NCI-H2107 (cell line): ENCODE data around the gene ZNF391.
"Not testable (repeated sequence)": the region's sequence is repeated elsewhere in the genome, so short reads cannot be mapped to it uniquely, and the experiment has no call there.

Experiments used
- DNase-seq: peaks from one replicate; lab custom pipeline; 2025; lab: John Stamatoyannopoulos, UW

The ZNF391 gene

DNA sequence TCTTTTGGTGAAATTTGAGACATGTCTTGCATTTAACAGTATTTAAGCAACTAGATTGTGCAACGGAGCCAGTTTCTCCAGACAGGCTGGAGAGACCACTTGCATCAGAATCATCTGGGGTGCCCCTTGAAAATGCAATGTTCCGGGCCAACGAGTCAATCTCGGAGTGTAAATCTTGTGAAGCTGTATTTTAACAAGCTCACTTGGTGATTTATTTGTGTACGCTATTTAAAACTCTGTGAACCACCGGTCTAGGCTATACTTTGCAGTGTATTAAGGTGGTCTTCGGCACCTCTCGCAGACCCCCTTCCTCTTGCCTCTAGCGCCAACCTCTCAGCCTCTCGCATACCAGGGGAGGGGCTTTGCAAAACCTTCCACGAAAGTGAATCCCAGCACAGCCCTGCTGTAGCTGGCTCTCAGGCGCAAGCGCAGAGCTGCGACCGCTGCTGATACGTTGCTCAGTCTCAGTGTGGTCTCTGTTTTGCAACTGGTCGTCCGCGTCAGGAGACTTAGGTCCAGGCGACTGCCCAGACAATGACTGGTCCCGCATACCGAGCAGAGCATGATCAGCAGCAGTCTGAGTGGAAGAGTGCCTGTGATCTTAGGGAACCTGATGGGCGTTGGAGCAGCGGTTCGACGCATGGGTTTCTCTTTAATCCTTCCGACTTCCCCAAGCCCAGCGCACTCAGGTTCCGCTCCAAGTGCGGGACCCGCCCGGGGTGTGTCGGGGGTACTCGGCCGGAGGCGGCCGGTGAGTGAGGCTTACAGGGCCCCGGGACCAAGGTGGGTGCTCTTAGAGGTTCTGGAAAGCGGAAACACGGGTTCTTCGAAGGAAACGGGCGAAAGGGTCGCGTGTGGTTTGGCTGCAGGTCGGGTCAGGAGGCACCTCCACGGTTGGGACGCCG, at the start of gene ZNF391:
ZNF391 (plus strand) TSS at position 467 of the 905 bp plus-strand sequence. CDS start 11,612 bp downstream, outside the sequence.
- peak; percentile 5 for DNase-seq

DNA sequence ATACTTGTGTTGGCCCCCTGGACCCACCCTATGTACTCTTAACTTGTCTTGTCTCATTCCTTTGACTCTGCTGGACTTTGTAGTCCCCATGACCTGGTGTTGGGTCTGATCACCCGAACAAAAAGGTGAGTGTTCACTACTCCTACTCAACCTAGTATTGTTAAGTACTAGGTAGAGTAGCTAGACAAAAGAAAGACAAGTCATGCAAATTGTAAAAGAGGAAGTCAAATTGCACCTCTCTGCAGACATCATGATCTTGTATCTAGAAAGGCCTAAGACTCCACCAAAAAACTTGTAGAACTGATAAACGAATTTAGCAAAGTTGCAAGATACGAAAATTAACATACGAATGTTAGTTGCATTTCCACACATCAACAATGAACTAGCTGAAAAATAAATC, 35.7 kb upstream of the ZNF391 start:
- no peak for DNase-seq

DNA sequence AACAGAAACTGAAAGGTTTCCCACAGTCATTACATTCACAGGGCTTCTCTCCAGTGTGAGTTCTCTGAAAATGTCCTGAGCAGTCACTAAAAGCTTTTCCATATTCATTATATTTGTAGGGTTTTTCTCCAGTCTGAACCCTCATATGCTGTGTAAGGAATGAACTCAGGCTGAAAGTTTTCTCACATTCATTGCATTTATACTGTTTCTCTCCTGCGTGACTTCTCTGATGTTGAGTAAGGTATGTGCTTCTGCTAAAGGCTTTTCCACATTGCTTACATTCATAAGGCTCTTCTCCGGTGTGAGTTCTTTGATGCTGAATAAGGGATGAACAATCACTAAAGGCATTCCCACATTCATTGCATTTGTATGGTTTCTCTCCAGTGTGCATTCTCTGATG, 29.8 kb upstream of the ZNF391 start:
- no peak for DNase-seq

DNA sequence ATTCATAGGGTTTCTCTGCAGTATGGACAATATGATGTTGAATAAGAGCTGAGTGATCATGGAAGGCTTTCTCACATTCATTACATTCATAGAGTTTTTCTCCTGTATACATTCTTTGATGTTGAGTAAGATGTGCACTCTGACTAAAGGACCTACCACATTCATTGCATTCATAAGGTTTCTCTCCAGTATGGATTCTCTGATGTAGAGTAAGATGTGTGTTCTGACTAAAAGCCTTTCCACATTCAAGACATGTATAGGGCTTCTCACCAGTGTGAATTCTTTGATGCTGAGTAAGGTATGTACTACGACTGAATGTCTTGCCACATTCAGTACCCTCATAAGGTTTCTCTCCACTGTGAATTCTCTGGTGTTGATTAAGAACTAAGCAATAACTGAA, 29.3 kb upstream of the ZNF391 start:
- no peak for DNase-seq

DNA sequence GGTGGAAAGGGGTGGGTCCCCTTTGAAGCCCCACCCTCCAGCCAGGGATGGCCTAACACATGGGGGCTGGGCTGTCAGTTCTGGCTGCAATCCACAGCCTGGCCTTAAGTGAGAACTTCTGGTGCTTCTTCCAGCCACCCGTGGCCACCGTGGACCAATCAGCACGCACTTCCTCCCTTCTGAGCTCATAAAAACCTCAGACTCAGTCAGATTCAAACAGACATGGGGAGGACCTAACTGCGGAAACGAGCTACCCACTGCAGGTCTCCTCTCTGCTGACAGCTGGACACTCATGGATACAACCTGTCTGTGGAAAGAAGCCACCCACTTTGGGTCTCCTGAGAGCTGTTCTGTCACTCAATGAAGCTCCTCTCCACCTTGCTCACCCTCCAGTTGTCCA, 20.4 kb upstream of the ZNF391 start:
- no peak for DNase-seq

DNA sequence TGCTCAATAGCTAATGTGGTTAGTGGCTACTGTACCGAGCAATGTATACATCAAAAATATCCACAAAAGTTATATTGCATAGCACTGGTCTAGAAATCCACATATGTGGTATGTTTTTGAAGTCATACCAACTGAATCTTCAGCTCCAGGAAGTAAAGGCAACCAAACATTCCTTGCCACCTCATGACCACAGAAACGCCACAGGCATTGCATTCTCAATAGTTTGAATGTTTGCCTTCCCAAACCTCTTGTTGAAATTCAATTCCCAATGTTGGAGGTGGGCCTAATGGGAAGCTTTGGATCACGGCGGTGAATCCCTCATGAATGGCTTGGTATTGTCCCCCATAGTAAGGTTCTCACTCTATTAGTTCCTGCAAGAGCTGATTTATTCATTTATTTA, 18.2 kb upstream of the ZNF391 start:
- DNase-seq = no peak

DNA sequence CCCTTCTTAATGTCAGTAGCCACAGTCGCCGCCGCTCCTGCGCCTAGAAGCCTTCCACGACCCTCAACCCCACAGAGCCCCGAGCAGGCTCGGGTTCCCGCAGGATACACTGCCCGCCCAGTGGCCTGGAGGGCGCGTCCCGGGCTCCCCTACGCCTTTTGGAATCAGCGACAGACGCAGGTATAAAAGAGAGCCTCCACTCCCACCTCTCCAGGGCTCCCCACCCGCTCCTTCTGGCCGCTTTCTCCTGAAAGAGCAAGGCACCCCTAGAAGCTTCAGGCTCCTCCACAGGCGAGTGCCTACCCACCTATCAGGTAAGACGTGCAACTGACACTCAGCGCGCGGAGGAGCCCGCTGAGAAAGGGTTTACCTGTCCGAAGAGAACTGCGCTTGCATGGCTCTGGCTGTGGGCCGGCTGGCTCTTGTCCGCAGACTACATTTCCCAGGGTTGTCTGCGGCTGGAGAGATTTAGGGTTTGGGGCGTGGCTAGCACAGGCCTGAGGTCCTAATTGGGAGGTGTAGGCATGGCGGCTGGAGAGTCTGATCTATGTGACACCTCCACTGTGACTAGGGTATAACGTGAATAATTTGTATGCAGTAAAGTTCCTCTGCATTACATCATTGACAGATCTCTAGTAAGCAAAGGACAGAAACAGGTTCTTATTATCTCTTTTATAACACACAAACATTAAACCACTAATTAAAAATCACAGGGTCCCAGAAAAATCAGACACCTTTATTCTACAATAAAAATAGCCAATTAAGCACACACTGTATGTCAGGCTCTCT, 13.5 kb upstream of the ZNF391 start:
- peak; percentile 4 for DNase-seq

DNA sequence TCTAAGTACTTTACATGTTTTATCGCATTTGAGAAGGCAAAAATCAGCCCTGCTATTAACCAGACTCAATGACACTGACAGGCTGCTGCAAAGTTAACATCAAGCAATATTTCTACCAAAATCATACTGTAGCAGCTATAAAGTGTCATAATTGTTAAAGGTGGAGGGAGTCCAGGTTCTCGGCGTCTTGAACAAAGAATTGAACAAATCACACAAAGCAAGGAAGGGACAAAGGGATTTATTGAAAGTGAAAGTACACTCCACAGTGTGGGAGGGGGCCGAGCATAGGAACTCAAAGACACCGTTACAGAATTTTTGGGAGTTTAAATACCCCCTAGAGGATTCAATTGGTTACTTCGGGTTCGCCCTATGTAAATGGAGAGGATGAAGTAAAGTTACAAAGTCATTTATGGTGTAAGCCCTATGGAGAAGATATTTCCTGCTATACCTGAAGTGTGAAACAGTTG, 12.9 kb upstream of the ZNF391 start:
- DNase-seq = no peak

DNA sequence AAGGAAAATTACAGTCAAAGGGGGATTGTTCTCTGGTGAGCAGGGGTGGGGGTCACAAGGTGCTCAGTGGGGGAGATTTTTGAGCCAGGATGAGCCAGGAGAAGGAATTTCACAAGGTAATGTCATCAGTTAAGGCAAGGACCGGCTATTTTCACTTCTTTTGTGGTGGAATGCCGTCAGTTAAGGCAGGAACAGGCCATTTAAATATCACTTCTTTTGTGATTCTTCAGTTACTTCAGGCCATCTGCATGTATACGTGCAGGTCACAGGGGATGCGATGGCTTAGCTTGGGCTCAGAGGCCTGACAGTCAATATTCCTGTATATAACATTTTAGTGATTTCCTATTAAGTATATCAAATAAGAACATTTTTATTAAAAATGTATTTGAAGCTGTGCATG, 10.2 kb upstream of the ZNF391 start:
- DNase-seq = not testable (repeated sequence)

DNA sequence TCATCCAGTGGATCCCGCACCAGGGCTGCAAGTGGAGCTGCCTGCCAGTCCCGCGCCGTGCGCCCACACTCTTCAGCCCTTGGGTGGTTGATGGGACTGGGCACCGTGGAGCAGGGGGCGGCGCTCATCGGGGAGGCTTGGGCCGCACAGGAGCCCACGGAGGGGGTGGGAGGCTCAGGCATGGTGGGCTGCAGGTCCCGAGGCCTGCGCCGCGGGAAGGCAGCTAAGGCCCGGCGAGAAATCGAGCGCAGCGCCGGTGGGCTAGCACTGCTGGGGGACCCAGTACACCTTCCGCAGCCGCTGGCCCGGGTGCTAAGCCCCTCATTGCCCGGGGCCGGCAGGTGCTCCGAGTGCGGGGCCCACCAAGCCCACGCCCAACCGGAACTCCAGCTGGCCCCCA, 7.6 kb upstream of the ZNF391 start:
- not testable (repeated sequence) for DNase-seq

DNA sequence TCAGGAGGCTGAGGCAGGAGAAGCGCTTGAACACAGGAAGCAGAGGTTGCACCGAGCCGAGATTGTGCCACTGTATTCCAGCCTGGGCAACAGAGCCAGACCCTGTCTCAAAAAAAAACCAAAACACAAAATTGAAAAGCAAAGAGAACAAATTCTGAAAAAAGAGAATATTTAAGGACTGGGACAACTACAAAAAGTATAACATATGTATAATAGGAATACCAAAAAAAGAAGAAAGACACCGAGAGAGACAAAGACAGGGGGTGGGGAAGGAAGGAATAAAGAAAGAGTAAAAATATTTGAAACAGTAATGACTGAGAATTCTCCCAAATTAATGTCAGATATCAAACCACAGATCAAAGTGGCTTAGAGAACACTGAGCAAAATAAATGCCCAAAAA, 5.5 kb upstream of the ZNF391 start:
- DNase-seq = no peak

DNA sequence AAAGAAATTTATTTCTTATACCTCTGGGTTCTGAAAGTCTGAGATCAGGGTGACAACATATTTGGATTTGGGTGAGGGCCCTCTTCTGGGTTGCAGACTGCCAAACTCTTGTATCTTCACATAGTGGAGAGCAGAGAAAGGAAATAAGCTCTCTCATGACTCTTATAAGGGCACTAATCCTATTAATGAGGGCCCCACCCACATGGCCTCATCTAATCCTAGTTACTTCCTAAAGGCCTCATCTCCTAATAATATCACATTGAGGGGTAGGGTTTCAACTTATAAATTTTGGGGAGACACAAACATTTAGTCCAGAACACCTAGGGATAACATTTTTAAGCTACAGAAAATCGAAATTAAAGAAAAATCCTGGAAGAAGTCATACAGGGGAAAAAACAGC, 5.1 kb upstream of the ZNF391 start:
- no peak for DNase-seq

DNA sequence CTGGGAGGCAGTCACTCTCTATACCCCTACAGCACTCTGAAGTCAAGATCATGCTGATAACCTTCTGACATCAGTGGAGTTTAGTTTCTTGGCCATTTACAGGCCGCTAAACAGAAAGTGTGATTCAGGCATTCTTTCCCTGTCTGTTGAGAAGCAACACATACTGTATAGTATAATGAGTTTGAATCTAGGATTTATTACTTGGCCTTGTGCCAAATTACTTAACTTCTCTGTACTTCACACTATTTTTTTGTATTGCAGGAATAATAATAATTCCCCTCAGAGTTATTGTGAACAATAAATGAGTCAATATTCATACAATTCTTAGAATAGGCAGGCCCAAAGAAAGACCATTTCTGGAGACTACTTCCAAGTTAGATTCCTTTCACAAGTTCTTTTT, 4.1 kb downstream of the ZNF391 start:
- DNase-seq = no peak

DNA sequence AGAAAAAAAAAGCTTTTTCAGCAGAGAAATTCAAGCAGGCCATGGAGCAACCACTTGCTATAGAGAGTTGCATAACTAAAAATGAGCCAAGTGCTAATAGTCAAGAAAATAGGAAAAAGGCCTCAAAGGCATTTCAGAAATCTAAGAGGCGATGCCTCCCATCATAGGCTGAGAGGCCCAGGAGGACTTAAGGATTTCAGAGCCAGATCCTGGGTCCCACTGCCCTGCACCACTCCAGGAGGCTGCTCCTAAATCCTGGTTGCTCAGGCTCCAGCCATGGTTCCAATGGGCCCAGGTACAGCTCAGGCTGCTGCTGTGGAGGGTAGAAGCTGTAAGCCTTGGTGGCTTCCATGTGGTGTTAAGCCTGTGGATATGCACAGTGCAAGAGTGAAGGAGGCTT, 5.5 kb downstream of the ZNF391 start:
- no peak for DNase-seq

DNA sequence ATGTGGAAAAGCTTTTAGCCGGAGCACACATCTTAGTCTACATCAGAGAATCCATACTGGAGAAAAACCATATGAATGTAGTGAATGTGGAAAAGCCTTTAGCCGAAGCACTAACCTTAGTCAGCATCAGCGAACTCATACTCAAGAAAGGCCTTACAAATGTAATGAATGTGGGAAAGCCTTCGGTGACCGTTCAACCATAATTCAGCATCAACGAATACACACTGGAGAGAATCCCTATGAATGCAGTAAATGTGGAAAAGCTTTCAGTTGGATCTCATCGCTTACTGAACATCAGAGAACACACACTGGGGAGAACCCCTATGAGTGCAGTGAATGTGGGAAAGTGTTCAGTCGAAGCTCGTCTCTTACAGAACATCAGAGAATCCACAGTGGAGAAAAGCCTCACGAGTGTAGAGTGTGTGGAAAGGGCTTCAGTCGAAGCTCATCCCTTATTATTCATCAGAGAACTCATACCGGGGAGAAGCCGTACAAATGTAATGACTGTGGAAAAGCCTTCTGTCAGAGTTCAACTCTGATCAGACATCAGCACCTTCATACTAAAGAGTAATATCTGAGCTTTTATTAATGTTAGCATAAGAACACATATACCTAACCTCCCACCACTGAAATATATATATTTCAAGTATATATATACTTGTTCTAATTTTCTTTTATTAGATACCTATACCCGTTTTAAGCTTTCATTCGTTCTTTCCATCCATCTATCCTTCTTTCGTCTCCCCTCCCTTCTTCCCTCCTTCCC, 12.5 kb downstream of the ZNF391 start:
- DNase-seq = no peak

DNA sequence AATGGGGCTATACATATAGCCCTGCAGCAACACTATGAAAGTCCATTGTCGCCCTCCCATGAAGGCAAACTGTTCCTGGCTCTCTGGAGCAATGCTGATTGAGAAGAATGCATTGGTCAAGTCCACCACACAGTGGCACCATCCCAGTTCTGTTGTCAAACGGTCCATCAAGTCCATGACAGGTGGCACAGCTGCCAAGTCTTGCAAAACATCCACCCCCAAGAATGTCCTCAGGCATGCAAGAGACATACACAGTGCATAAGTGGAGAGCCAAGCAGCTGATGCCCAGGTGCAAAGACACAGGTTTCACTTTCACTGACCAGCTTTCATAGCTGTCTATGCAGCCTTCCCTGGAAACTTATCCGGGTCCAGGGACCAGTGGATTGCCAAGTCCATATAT, 17.5 kb downstream of the ZNF391 start:
- no peak for DNase-seq

DNA sequence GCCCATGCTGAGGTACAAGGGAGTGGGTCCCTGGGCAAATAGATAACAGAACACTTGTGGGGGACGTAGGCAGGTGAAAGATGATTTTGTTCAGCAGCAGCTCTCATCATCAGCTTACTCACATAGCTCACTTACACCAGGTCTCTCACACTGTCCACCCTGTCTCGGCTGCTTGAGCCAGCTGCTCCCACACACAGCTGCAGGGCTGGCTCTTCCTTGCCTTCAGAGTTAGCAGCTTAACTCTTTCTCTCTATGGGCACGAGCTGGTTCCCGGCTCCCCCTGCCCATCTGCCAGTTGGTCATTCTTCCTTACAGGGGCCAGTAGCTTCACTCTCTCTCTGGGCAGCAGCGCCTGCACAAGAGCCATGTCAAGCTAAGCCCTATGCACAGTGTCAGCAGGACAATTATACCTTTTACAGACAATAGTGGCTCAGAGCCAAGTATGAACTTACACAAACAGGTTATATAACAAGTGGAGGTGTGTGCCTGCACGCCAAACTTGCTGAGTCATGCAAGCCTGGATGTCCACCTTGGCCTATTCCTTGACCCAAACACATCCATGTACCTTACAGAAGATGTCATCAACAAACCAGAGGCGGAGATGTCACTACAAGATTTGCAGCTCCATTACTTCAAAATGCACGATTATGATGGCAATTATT, 18.7 kb downstream of the ZNF391 start:
- no peak for DNase-seq

DNA sequence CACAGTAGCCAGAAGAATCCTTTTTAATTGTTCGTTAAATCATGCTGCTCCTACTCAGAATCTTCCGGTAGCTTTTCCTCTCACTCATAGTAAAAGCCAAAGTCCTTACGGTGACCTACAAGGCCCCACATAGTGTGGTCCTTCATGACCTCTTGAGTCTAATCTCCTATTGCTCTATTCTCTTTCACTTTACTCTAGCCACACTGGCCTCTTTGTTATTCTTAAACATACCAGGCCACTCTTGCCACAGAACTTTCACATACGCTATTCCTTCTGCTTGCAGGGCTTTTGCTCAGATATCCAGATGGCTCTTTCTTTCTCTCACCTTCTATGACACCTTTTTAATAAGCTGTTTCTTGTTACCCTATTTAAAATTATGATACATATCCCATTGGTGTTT, 25.7 kb downstream of the ZNF391 start:
- DNase-seq = no peak

DNA sequence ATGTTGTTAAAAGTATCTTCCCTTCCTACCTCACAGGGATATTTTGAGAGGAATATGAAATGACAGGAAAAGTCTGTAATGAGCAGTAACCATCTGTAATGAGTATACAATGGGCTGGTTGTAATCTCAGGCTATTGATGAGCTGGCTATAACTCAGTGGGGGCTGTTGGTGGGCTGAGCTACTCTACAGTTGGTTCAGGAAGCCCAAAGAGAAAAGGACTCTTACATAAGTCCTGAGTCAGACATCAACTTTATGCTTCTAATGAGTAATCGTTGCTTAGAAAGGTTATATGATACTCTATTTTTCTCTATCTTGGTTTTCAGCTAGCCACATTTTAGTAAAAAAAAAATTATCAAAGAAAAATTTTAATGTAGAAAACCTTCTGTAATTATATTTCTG, 26.4 kb downstream of the ZNF391 start:
- no peak for DNase-seq

DNA sequence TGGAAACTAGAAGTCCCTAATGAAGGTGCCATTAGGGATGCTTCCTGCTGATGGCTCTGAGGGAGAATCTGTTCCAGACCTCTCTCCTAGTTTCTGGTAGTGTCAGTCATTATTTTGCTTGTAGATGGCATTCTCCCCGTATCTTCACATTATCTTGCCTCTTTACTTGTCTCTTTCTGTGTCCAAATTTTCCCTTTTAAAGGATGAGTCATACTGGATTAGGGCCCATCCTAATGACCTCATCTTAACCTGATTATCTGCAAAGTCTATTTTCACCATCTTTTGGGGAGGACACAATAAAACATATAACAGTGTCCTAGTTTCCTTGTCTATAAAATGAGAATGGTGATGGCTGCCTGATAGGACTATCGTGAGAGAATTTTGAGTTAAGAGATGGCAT, 27.3 kb downstream of the ZNF391 start:
- no peak for DNase-seq

DNA sequence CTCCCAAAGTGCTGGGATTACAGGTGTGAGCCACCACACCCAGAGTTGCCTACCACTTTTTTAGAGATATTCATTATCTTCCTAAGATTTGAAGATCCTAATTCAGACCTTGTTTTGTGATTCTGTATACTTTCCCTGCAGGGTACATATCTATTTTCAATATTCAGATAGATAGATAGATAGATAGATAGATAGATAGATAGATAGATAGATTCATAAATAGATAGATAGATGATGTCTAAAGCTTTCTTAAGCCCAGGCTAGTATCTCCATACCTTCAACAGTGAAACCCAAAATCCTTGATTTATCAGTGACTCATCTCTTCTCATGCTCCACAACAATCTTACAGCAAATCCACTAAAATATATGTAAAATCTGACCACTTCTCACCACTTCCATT, 30.8 kb downstream of the ZNF391 start:
- DNase-seq = no peak
